H4 (cell line): ENCODE measurements around the gene TNS2. TPM values are rescaled to one million over a fixed set of nuclear protein-coding genes. Genes with fewer than 3 reads are reported as not detected.

Experiments
- DNase-seq: peaks from one replicate; pipeline ENCODE4 v3.0.0-alpha.2; 2015; ENCODE audit warnings: low spot score
- total RNA-seq: library from RNA; depleted of rRNA; stranded (reverse); fragments of >200 nt; shearing (Covaris generic); gene quantifications from 2 replicates; pipeline ENCODE4 v1.2.3, GENCODE V29; 2014

TNS2 gene
- total RNA-seq, 1 experiment from 2014 or later, result 18.3 TPM

DNA sequence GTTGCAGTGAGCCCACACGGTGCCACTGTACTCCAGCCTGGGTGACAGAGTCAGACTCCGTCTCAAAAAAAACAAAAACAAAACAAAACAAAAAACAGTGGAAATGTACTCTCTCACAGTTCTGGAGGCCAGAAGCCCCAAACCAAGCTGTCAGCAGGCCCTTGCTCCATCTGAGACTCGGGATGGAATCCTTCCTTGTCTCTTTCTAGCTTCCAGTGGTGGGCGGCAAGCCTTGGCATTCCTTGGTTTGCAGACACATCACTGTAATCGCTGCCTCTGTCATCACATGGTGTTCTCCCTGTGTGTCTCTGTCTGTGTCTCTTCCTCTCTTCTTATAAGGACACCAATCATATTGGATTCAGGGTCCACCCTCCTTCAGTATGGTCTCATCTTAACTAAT is 6.4 kb downstream of the TNS2 start:
- DNase-seq, result no peak

DNA sequence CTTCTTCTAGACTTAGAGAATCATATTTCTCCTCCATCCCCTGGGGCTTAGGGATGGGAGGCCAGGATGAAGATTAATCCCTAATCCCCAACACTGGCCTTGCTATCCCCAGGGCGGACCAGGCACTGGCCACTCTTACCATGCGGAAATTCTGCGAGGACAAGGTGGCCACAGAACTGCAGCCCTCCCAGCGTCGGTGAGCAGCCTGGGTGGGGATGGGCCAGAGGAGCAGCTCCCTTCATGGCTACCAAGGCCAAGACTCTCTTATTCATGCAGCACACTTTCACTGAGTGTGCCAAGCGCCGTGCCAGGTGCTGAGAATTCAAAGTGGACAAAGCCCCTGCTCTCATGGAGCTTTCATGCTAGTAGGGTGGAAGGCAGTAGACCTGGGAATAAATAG is 7.0 kb downstream of the TNS2 start:
- DNase-seq, result no peak

DNA sequence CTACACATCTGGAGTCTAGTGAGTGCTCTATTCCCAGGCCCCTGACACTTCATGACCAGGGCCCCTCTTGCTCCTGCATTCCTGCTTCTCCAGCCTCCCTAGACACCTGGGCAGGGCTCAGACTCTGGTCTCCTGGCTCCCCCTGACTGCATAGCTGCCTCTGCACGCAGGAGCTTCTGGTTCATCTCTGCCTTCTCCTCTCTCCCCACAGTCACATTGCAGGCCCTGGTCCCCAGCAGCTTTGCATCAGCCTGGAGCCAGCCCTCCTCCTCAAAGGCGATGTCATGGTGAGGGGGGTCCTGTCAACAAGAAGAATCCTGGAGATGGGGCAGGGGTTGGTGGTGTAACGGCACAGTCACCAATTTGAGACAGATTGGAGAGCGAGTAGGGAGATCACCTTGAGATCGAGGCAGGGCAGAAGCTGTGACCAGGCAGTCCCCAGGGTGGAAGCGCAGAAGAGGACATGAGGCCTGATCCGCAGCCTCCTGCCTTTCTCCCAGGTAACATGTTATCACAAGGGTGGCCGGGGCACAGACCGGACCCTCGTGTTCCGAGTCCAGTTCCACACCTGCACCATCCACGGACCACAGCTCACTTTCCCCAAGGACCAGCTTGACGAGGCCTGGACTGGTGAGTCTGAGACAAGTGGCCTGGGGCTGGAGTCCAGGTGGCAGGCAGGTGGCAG is 8.1 kb downstream of the TNS2 start:
- no peak for DNase-seq

DNA sequence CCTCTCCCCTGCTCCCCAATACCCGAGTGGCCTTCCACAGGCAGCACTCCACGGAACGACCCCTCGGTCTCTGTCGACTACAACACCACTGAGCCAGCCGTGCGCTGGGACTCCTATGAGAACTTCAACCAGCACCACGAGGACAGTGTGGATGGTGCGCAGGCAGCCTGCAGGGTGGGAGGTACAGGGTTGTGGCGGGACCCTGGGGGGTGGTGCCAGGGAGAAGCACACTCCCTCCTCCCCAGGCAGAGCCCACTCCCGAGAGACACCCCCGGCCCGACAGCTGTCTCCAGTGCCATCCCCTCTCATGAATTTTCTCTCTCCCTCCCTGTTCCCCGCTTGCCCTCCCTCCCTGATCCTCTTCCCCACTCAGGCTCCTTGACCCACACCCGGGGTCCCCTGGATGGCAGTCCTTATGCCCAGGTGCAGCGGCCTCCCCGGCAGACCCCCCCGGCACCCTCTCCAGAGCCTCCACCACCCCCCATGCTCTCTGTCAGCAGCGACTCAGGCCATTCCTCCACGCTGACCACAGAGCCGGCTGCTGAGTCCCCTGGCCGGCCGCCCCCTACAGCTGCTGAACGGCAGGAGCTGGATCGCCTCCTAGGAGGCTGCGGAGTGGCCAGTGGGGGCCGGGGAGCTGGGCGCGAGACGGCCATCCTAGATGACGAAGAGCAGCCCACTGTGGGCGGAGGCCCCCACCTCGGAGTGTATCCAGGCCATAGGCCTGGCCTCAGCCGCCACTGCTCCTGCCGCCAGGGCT is 9.0 kb downstream of the TNS2 start:
- DNase-seq, result no peak

DNA sequence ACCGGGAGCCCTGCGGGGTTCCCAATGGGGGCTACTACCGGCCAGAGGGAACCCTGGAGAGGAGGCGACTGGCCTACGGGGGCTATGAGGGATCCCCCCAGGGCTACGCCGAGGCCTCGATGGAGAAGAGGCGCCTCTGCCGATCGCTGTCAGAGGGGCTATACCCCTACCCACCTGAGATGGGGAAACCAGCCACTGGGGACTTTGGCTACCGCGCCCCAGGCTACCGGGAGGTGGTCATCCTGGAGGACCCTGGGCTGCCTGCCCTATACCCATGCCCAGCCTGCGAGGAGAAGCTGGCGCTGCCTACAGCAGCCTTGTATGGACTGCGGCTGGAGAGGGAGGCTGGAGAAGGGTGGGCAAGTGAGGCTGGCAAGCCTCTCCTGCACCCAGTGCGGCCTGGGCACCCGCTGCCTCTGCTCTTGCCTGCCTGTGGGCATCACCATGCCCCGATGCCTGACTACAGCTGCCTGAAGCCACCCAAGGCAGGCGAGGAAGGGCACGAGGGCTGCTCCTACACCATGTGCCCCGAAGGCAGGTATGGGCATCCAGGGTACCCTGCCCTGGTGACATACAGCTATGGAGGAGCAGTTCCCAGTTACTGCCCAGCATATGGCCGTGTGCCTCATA is 9.7 kb downstream of the TNS2 start:
- no peak for DNase-seq

DNA sequence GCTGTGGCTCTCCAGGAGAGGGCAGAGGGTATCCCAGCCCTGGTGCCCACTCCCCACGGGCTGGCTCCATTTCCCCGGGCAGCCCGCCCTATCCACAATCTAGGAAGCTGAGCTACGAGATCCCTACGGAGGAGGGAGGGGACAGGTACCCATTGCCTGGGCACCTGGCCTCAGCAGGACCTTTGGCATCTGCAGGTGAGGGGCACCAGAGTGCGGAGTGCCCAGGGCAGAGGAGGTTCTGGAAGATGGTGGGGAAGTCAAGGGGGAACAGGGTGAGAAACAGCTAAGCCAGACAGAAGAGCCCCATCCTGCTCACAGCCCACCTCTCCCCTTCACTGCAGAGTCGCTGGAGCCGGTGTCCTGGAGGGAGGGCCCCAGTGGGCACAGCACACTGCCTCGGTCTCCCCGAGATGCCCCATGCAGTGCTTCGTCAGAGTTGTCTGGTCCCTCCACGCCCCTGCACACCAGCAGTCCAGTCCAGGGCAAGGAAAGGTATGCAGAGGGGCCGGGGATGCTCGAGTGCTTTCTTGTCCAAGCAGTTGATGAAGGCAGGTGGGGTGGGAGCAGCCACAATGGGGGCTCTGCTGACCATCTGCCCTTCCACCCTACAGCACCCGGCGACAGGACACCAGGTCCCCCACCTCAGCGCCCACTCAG is 10.3 kb downstream of the TNS2 start:
- no peak for DNase-seq

DNA sequence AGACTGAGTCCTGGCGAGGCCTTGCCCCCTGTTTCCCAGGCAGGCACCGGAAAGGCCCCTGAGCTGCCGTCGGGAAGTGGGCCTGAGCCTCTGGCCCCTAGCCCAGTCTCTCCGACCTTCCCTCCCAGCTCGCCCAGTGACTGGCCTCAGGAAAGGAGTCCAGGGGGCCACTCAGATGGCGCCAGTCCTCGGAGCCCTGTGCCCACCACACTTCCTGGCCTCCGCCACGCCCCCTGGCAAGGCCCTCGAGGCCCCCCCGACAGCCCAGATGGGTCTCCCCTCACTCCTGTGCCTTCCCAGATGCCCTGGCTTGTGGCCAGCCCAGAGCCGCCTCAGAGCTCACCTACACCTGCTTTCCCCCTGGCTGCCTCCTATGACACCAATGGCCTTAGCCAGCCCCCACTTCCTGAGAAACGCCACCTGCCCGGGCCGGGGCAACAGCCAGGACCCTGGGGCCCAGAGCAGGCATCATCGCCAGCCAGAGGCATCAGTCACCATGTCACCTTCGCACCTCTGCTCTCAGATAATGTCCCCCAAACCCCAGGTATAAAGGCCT is 10.9 kb downstream of the TNS2 start:
- DNase-seq, result no peak

DNA sequence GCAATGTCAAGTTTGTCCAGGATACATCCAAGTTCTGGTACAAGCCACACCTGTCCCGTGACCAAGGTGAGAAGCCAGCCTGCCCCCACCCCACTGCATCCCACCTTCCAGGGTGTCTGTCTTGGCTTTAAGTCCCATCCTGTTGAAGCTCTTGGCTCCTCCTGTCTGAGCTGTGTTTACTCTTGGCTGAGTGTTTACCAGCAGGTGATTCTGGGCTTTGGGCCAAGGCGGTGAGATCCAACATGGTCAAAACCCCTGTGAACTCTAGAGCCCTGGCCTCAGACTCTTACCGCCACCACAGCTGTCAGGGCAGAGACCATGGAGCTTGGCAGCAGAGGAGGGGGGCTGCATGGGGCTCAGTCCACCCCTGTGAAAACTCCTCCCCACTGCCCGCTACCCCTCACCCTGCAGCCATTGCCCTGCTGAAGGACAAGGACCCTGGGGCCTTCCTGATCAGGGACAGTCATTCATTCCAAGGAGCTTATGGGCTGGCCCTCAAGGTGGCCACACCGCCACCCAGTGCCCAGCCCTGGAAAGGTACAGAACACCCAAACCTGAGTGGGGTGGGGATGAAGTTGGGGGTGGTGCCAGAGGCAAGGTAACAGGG is 11.6 kb downstream of the TNS2 start:
- no peak for DNase-seq

DNA sequence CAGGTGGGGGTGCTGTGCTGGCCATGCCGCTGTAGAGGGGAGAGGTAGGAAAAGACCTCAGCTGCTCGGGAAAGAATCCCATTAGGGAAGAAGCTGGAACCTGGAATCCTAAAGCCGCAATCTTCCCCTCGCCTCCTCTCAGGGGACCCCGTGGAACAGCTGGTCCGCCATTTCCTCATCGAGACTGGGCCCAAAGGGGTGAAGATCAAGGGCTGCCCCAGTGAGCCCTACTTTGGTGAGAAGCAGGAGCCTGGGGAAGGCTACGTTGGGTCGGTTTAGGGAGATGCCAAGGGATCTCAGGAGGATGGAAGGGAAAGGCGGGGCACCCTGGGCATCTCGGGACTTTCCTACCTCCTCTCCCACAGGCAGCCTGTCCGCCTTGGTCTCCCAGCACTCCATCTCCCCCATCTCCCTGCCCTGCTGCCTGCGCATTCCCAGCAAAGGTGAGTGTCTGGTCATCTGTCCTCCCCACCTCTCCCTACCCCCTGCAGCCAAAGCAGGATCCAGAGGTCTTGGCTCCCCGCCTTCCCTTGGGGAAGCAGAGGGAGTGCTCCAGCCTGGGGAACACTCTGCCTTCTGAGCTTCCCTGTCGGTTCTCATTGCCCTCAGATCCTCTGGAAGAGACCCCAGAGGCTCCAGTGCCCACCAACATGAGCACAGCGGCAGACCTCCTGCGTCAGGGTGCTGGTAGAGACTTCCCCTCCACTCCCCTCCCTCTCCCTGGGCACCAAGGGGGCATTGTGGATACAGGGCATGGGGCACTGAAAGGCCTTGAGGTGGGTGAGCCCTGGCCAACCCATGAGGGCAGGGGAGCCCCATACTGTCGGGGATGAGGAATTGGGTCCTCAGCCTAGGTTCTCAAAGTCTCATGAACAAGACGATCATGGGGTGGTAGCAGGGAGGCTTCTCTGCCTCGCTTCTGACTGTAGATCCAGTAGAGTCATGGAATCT is 12.4 kb downstream of the TNS2 start:
- DNase-seq, result no peak

DNA sequence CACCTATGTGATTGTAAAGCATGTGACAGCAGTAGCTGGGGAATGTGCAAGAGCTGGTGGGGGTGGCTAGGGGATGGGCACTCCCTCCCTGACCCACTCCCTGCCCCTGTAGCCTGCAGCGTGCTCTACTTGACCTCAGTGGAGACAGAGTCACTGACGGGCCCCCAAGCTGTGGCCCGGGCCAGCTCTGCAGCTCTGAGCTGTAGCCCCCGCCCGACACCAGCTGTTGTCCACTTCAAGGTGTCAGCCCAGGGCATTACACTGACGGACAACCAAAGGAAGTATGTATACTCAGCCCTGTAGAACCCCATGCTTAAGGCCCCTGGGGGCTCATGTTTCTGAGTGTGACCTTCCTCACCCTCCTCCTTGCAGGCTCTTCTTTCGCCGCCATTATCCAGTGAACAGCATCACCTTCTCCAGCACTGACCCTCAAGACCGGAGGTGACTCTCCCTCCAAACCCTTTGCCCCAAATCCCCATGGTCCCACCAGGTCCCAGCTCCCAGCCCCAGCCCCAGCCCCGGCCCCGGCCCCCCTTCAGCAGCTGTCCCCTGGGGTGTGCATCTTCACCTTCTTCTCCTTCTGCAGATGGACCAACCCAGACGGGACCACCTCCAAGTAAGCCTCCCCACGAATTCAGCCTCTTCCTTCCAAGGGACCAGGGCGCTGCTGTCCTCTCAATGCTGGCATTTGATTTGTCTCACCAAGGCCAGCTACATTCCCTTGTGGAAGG is 13.3 kb downstream of the TNS2 start:
- no peak for DNase-seq

DNA sequence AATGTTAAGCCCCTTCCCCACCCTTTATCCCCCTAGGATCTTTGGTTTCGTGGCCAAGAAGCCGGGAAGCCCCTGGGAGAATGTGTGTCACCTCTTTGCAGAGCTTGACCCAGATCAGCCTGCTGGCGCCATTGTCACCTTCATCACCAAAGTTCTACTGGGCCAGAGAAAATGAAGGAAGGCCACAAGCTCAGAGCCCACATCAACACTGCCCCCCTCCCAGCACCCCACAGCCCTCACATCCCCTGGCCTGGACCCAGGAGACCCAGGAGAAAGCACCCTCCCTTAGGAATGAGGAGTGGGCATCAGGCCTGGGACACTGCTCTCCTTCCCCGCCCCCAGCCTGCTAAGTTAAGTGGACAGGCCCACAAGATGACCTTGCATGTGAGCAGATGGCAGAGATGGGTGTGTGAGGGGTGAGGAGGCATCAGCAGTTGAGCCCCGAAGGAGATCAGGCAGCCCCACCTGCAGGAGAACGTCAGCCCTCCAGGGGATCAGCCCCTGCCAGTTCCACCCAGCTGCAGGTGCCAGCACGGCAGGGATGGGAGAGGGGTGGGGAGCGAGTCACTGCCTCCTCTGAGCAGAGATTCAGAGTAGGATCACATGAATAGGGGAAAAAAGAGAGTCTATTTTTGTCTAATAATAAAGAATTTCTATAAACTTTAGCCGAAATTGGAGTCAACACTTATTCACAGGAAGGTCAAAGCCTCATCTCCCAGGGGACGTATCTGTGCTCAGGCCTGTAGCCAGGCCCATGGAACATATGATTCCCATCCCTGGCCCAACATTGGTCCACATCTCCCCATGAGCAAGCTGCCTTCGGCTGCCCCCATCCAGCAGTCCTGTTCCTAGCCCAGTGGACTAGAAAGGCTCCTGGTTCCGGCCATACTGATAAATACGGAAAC is 14.1 kb downstream of the TNS2 start:
- no peak for DNase-seq

DNA sequence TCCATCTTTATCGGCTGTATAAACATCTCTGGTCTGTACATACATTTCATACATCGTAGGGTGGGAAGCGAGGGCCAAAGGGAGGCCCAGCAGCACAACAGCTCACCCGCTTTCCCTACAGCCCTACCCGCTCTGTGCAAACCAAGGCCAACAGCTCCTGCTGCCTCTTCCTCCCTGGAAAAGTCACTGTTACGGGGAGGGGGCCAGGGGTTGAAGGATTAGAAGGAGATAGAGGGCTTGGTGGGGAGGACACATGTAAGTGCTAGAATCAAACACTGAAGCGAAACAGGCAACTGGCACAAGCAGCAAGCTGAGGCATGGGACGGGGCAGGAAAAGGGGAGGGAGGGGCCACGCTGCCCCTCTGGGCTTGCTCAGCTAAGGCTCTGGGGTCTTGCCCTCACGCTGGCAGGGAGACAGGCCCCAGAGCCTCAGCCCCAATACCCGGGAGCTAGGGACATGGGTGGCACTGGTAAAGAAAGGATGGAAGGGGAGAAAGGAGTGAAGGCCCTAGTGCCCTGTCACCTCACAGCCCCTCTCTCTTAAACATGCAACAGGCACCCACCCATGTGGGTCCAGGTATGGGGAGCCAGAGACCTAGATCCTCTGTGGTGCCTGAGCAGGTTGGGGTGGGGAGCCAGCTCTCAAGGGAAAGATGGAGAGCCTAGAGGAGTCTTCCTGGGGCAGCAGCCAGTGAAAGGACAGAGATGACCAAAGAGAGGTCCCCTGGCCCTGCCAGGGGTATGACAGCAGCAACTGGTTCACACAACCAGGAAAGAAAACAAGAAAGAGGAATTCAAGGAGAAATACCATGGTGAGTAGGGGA is 15.0 kb downstream of the TNS2 start:
- no peak for DNase-seq

DNA sequence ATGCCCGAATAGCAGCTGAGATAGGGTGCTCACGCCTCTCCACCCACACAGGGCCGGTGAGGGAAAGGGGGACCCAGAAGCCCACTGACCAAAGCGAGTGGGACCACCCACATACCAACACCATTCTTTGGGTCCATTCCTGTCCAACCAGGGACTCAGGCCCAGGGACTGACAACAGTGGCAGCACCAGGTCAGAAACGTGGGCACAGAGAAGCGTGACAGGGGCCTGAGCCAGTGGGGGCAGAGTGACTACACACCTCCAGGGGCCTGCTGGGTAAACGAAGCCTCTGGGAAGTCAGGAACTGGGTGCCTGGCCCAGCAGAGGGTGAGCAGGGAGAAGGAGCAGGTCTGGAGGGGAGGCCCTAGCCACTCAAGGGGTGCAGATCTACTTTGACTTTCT is 15.6 kb downstream of the TNS2 start:
- no peak for DNase-seq

DNA sequence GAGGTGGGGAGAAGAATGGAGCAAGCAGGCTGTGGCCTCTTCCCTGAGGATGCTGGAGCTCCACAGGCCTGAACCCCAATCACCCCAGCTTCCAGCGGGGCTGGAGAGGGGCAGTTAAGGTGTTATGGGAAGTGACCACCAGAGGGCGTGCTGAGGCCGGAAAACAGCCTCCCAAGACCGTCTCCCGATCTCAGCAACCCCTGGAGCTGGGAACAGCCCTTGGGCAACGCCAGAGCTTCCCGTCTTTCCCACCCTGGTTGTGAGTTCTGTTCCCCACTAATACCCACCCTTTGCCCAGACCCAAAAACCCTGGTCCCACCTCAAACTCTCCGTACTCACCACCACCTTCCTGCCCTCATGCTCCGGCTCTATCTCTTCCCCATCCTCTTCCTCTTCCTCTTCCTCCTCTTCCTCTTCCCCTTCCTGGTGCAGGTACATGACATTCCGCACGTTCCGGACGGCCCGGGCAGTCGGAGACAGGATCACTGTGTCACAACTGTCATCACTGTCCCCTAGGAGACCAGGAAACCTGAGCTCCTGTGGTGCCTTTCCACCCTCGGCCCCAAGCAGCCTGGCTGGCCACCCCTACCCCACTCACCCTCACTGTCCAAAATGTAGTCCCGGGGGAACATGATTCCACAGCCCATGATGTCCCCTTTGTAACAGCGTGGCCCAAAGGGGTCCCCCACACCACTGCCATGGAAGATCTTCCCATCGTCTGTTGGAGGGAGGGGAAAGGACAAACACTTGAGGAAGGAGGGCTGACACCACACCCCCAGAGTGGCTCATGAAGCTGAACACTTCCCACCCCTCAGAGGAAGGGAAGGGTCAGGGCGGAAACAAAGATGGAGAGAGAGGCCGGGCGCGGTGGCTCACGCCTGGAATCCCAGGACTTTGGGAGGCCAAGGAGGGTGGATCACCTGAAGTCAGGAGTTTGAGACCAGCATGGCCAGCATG is 16.4 kb downstream of the TNS2 start:
- peak; percentile 71 for DNase-seq

DNA sequence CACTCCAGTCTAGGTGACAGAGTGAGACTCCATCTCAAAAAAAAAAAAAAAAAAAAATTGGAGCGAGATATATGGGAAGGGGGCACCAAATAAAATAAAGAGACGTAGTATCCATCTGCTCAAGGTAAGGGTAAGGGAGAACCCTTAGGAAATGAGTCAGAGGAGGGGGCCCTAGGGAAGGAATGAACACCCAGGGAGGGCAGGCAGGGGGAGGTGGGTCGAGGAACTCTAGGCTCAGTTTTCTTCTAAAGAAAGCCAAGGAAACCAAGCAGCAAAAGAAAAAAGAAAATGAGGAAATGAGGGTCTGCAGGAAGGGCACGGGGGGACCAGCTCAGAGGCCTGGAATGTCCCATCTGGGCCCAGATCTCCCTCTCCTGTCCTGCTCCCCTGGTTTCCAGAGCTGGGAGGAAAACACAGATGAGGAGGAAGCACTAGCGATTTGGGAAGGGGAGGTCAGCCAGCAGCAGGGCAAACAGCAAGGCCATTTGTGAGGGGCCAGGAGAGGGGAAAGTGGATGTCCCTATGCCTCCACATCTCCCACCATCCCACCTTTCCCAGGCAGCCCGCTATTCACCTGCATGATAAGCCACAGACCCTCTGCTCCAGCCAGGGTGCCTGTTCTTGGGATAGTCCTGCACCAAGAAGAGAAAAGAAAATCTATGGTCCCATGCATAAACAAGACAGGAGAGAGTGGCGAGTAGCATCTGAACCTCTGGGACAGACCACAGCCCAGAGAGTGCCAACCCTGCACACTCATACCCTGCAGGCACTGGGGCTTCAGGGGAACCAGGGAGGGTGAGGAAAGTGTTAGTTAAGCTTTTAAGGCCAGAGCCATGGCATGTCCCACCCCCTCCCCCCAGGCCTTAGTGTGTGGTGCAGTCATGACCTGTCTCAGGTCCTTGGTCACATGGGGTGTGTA is 17.5 kb downstream of the TNS2 start:
- DNase-seq, result no peak
